Gastrocnemius medialis (tissue), 4 donors: ENCODE results near the gene CDK7. TPM values are rescaled to one million over a fixed set of nuclear protein-coding genes. Genes with fewer than 3 reads are reported as not detected.

Experiments
- ATAC-seq, 2 donors: fragments of 150-250 bp; one replicate each; pipeline ENCODE4 v1.9.1; 2016
- DNase-seq, 2 donors: peaks; one replicate each; pipeline ENCODE4 v3.0.0-alpha.2; 2019
- H3K27ac ChIP-seq, 4 donors: fragments of 200-600 bp; sonication (generic); 1 replicate in 1 of 4; 2 replicates in 3 of 4; pipeline ENCODE4 v1.5.1; 2016 to 2018; ENCODE audit warnings: mild to moderate bottlenecking in 2 of 4, moderate library complexity in 1 of 4
- H3K27me3 ChIP-seq, 3 donors: fragments of 200-600 bp; sonication (generic) in 2 of 3; 1 replicate in 1 of 3; 2 replicates in 2 of 3; pipeline versions ENCODE4 v1.5.1 to v1.6.0; 2016 to 2019; ENCODE audit warnings: mild to moderate bottlenecking in 1 of 3, moderate library complexity in 1 of 3
- H3K36me3 ChIP-seq, 2 donors: fragments of 200-600 bp; sonication (generic) in 1 of 2; one replicate each; pipeline ENCODE4 v1.5.1; 2017 to 2018
- H3K4me1 ChIP-seq, 2 donors: fragments of 200-600 bp; sonication (generic) in 1 of 2; one replicate each; pipeline ENCODE4 v1.5.1; 2016 to 2017; ENCODE audit warnings: mild to moderate bottlenecking in 2 of 2
- H3K4me3 ChIP-seq, 4 donors: fragments of 200-600 bp; sonication (generic) in 3 of 4; 1 replicate in 1 of 4; 2 replicates in 3 of 4; pipeline ENCODE4 v1.5.1; 2016 to 2019; ENCODE audit warnings: mild to moderate bottlenecking in 2 of 4
- H3K9me3 ChIP-seq, 3 donors: fragments of 200-600 bp; sonication (generic) in 2 of 3; 1 replicate in 1 of 3; 2 replicates in 2 of 3; pipeline ENCODE4 v1.5.1; 2016 to 2019
- POLR2A ChIP-seq, 2 donors: fragments of 450-650 bp; IDR thresholded peaks; one replicate each; pipeline ENCODE4 v1.6.1; 2017; ENCODE audit warnings: antibody characterized with exemption in 2 of 2, mild to moderate bottlenecking in 2 of 2, moderate library complexity in 2 of 2
- in situ Hi-C, 4 donors: fragments of 200-750 bp; cut with MboI; loops; one replicate each; pipeline versions ENCODE4 v1.15.0 to v1.8.0; 2017; ENCODE audit warnings: low sequenced_read_pairs in 4 of 4
- intact Hi-C: fragments of 100-400 bp; cut with DNase I; formaldehyde crosslinking; loops from one replicate; pipeline ENCODE4 v1.15.1; 2023; ENCODE audit warnings: low total_unique reads
- total RNA-seq, 4 donors: library from RNA; depleted of rRNA; stranded (reverse); fragments of >200 nt; gene quantifications; one replicate each; pipeline versions ENCODE4 v1.1.0 to v1.2.3, GENCODE V29; 2016
- TF ChIP-seq, protein P1 (sequence below), 5 experiments: fragments of 450-650 bp in 3 of 5; fragments of 200-600 bp in 2 of 5; sonication (generic) in 2 of 5; IDR thresholded peaks in 4 of 5; conservative IDR thresholded peaks in 1 of 5; 1 replicate in 4 of 5; 2 replicates in 1 of 5; pipeline ENCODE4 v1.5.1; 2016 to 2019; ENCODE audit warnings: antibody characterized with exemption in 5 of 5, mild to moderate bottlenecking in 3 of 5, moderate library complexity in 3 of 5

The CDK7 gene
- total RNA-seq, 4 donors from 2014 or later: 23.4 to 31.6 (median 28.0) TPM

DNA sequence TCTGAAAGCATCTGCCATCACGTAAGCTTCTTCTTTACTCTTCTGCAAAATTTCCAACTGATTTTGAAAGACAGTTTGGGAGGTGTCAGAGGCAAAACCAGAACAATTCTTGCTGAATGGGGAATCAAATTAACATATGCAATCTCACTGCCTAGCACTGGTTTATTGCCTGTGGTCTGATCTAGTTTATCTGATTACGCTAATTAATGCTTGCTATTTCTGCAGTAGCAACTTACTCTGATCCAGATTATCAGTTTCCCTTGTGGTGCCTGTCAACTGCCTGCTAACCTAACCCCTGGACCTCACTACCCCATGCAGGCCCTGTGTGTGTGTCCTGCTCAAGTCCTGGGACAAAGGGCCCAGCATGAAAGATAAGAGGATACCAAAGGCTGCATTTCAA lies 57.6 kb downstream of the CDK7 start:
- TF ChIP-seq, protein P1, sequence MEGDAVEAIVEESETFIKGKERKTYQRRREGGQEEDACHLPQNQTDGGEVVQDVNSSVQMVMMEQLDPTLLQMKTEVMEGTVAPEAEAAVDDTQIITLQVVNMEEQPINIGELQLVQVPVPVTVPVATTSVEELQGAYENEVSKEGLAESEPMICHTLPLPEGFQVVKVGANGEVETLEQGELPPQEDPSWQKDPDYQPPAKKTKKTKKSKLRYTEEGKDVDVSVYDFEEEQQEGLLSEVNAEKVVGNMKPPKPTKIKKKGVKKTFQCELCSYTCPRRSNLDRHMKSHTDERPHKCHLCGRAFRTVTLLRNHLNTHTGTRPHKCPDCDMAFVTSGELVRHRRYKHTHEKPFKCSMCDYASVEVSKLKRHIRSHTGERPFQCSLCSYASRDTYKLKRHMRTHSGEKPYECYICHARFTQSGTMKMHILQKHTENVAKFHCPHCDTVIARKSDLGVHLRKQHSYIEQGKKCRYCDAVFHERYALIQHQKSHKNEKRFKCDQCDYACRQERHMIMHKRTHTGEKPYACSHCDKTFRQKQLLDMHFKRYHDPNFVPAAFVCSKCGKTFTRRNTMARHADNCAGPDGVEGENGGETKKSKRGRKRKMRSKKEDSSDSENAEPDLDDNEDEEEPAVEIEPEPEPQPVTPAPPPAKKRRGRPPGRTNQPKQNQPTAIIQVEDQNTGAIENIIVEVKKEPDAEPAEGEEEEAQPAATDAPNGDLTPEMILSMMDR (IDR thresholded peaks at IDR 0.05 in 4 of 5, conservative IDR thresholded peaks at IDR 0.05 in 1 of 5): no peak
- no peak for TF ChIP-seq POLR2A (IDR thresholded peaks at IDR 0.05)
- Histone ChIP-seq H3K27me3 (no peaks in the 10 kb centered on the region), H3K4me1 (no peaks in the 10 kb centered on the region), H3K36me3 (no peaks in the 10 kb centered on the region), H3K27ac (no peak overlapping the region), H3K4me3 (no peak overlapping the region), H3K9me3 (no peaks in the 10 kb centered on the region)
- intact Hi-C loops (no loop called here), in situ Hi-C loops (no loop called here)
- ATAC-seq: no peak
- no peak for DNase-seq

DNA sequence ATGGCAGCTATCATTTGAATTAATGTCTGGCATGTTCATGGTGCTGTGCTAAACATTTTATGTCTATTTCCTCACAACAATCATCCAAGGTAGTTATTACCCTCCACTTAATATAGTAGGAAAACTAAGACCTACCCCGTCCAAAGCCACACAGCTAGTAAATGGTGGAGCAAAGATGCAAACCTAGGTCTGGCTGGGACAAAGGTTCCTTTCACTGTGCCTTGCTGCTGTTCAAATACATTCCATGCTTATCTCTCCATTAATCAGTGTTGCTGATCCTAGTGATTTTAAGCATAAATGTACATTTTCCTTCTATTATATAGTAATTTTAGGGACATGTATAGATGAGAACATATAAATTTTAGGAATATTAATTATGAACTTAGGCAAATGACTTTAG lies 59.2 kb downstream of the CDK7 start:
- Histone ChIP-seq H3K27me3 (no peaks in the 10 kb centered on the region), H3K36me3 (no peaks in the 10 kb centered on the region), H3K4me1 (no peaks in the 10 kb centered on the region), H3K9me3 (no peaks in the 10 kb centered on the region), H3K27ac (no peak overlapping the region), H3K4me3 (no peak overlapping the region)
- in situ Hi-C loops: no loop called here
- DNase-seq (no peak), ATAC-seq (no peak)
- TF ChIP-seq, protein P1 (IDR thresholded peaks at IDR 0.05 in 4 of 5, conservative IDR thresholded peaks at IDR 0.05 in 1 of 5): no peak
- no peak for TF ChIP-seq POLR2A (IDR thresholded peaks at IDR 0.05)
- intact Hi-C loops: no loop called here

DNA sequence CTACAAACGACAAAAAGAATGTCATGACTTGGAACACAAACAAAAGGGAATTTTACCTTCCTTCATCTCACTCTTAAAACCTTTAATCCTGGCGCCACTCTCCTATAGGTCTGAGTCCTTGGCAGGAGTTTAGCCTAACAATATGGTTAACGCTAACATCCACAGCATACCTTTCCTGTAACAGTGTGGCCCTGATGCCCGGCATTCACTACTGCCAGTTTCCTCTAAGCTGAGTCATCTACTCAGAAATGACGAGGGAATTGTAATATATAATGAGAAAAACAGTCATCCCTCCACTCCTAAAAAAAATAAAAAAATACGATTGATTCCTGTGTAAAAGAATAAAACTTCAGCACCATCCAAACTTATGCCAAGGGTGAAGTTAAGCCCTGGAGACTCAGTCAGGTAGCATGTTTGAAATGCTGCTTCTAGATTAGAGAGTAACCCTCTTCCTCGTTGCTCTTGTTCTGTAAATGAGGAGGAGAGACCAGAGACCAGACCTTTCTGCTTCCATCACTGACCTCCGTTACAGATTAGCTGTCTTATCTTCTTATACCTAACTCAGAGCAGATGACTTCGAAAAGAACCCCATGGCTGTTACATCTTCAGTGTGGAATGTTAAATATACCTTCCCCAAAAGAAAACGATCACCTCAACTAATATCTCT lies 60.5 kb downstream of the CDK7 start:
- in situ Hi-C loops: no loop called here

GRCh38 chr5:69299625-69300024 lies 64.9 kb downstream of the CDK7 start:
- ATAC-seq (no peak), DNase-seq (no peak)
- H3K27me3 ChIP-seq: no peaks in the 10 kb centered on the region
- H3K4me1 ChIP-seq: no peaks in the 10 kb centered on the region
- H3K4me3 ChIP-seq: no peak overlapping the region
- H3K9me3 ChIP-seq: no peaks in the 10 kb centered on the region
- intact Hi-C loops: no loop called here
- no peaks in the 10 kb centered on the region for H3K36me3 ChIP-seq
- no peak overlapping the region for H3K27ac ChIP-seq
- in situ Hi-C loops: no loop called here
- TF ChIP-seq POLR2A (IDR thresholded peaks at IDR 0.05): no peak
- TF ChIP-seq, protein P1 (IDR thresholded peaks at IDR 0.05 in 4 of 5, conservative IDR thresholded peaks at IDR 0.05 in 1 of 5): no peak

More for the DNA sequence above, 60.5 kb downstream of the CDK7 start:
- TF ChIP-seq, protein P1 (IDR thresholded peaks at IDR 0.05 in 4 of 5, conservative IDR thresholded peaks at IDR 0.05 in 1 of 5): no peak
- no peak for TF ChIP-seq POLR2A (IDR thresholded peaks at IDR 0.05)
- no peaks in the 10 kb centered on the region for H3K4me1 ChIP-seq
- H3K4me3 ChIP-seq: no peak overlapping the region
- no peaks in the 10 kb centered on the region for H3K9me3 ChIP-seq
- H3K36me3 ChIP-seq: no peaks in the 10 kb centered on the region
- no peaks in the 10 kb centered on the region for H3K27me3 ChIP-seq
- no peak overlapping the region for H3K27ac ChIP-seq
- intact Hi-C loops: no loop called here
- DNase-seq (no peak), ATAC-seq (no peak)
